Nephron (organoid): ENCODE measurements around the gene SORCS2.

Source experiments
- H3K27ac Mint-ChIP-seq, 3 experiments: 2 replicates each; pipeline ENCODE4 v1.8.0; 2020; ENCODE audit warnings: mixed read lengths in 3 of 3, mild to moderate bottlenecking in 2 of 3, moderate library complexity in 1 of 3
- H3K27me3 Mint-ChIP-seq: 2 replicates; pipeline ENCODE4 v1.8.0; 2021; ENCODE audit warnings: low read depth, mild to moderate bottlenecking, moderate library complexity, mixed read lengths
- H3K36me3 Mint-ChIP-seq: 2 replicates; pipeline ENCODE4 v1.8.0; 2020; ENCODE audit warnings: low read depth, mixed read lengths
- H3K4me1 Mint-ChIP-seq: 2 replicates; pipeline ENCODE4 v1.8.0; 2020; ENCODE audit warnings: mixed read lengths
- H3K4me3 Mint-ChIP-seq, 3 experiments: 2 replicates each; pipeline ENCODE4 v1.8.0; 2020; ENCODE audit warnings: mild to moderate bottlenecking in 3 of 3, mixed read lengths in 3 of 3, moderate library complexity in 2 of 3
- H3K9me3 Mint-ChIP-seq: 2 replicates; pipeline ENCODE4 v1.8.0; 2020; ENCODE audit warnings: mixed read lengths
- CTCF ChIP-seq, 3 experiments: fragments of 200-600 bp; sonication (generic); IDR thresholded peaks; one replicate each; pipeline ENCODE4 v1.5.0; 2021; ENCODE audit warnings: antibody characterized with exemption in 3 of 3; ENCODE audit not compliant: unreplicated experiment in 3 of 3

The SORCS2 gene

DNA sequence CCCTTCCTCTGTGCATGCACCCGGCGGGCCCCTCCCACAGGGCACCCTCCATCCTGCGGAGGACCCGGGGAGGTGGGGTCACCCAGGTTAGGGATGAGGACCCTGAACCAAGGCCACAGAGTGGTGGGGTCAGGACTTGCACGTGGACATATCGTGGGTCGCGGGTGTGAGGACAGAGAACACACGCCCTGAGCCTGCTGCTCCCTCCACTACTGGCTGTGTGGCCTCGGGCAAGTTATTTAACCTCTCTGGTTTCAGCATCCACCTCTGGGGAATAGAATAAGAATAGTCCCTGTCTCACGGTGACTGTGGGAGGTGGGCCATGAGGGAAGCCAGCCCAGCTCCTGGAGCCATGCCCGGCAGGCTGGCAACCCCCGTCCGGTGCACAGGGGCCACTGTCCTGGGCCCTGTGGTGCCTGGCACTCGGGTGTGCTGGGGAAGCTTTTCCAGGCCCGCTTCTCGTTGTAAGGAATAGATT, 237.3 kb downstream of the SORCS2 start:
- no peaks in the 10 kb centered on the region for H3K9me3 Mint-ChIP-seq
- no peaks in the 10 kb centered on the region for H3K36me3 Mint-ChIP-seq
- peaks cover 20% of the 10 kb centered on the region for H3K4me1 Mint-ChIP-seq
- H3K4me3 Mint-ChIP-seq = no peak overlapping the region
- TF ChIP-seq CTCF (IDR thresholded peaks at IDR 0.05; ENCODE audit: unreplicated experiment in 3 of 3) = no peak
- H3K27me3 Mint-ChIP-seq = peaks cover 3% of the 10 kb centered on the region
- no peak overlapping the region for H3K27ac Mint-ChIP-seq

GRCh38 chr4:7430368-7430964, 238.1 kb downstream of the SORCS2 start:
- H3K27me3 Mint-ChIP-seq = no peaks in the 10 kb centered on the region
- no peaks in the 10 kb centered on the region for H3K9me3 Mint-ChIP-seq
- no peak for TF ChIP-seq CTCF (IDR thresholded peaks at IDR 0.05; ENCODE audit: unreplicated experiment in 3 of 3)
- H3K27ac Mint-ChIP-seq = no peak overlapping the region
- H3K4me1 Mint-ChIP-seq = peaks cover 25% of the 10 kb centered on the region
- no peaks in the 10 kb centered on the region for H3K36me3 Mint-ChIP-seq
- H3K4me3 Mint-ChIP-seq = no peak overlapping the region

DNA sequence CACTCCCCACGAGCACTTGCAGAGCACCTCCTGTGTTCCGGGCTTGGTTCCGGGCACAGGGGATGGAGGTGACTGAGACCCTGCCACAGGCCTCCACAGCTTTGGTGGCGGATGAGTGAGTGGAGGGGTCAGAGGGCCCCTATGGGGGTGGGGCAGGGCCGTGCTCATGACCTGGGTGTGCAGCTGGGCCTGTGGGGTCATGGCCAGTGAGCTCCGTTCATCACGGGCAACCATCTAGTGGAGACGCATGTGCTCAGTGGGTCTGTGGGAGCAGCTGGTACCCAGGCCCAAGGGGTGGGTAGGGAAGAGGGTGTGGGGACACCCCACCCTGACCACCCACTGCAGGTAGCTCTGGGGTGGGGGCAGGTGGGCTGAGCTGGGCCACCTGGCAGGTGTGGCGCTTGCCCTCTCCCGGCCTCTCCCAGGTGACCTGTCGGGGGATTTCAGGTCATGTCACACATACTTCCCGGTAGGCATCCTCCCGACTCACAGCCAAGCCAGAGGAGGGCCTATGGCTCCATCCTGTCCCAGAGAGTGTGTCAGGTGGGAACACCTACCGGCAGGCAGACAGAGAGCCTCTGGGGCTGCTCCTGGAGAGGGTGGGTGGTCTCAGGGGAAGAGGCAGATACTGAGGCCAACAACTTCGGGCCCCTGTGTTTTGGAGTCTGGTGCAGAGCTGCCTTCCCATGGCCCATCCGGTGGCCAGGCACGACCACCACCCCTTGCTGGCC, 238.8 kb downstream of the SORCS2 start:
- Mint-ChIP-seq H3K27me3 (no peaks in the 10 kb centered on the region), H3K4me1 (peaks cover 29% of the 10 kb centered on the region), H3K9me3 (no peaks in the 10 kb centered on the region), H3K27ac (no peak overlapping the region), H3K4me3 (no peak overlapping the region), H3K36me3 (no peaks in the 10 kb centered on the region)
- no peak for TF ChIP-seq CTCF (IDR thresholded peaks at IDR 0.05; ENCODE audit: unreplicated experiment in 3 of 3)

GRCh38 chr4:7431696-7432530, 239.6 kb downstream of the SORCS2 start:
- H3K36me3 Mint-ChIP-seq = no peaks in the 10 kb centered on the region
- no peaks in the 10 kb centered on the region for H3K9me3 Mint-ChIP-seq
- no peak overlapping the region for H3K4me3 Mint-ChIP-seq
- H3K4me1 Mint-ChIP-seq = peaks cover 27% of the 10 kb centered on the region
- peaks cover 4% of the 10 kb centered on the region for H3K27me3 Mint-ChIP-seq
- TF ChIP-seq CTCF (IDR thresholded peaks at IDR 0.05; ENCODE audit: unreplicated experiment in 3 of 3) = no peak
- H3K27ac Mint-ChIP-seq = no peak overlapping the region

GRCh38 chr4:7432531-7433375, 240.4 kb downstream of the SORCS2 start:
- Mint-ChIP-seq H3K36me3 (no peaks in the 10 kb centered on the region), H3K9me3 (no peaks in the 10 kb centered on the region), H3K4me3 (no peak overlapping the region), H3K27ac (no peak overlapping the region), H3K27me3 (peaks cover 8% of the 10 kb centered on the region), H3K4me1 (peaks cover 19% of the 10 kb centered on the region)
- no peak for TF ChIP-seq CTCF (IDR thresholded peaks at IDR 0.05; ENCODE audit: unreplicated experiment in 3 of 3)
